Gastrocnemius medialis (tissue), 4 donors: ENCODE data around the gene ANKRD27. TPM values are rescaled to one million over a fixed set of nuclear protein-coding genes. Genes with fewer than 3 reads are reported as not detected.

Experiments
- ATAC-seq, 2 donors: fragments of 150-250 bp; one replicate each; pipeline ENCODE4 v1.9.1; 2016
- DNase-seq, 2 donors: peaks; one replicate each; pipeline ENCODE4 v3.0.0-alpha.2; 2019
- H3K27ac ChIP-seq, 4 donors: fragments of 200-600 bp; sonication (generic); 1 replicate in 1 of 4; 2 replicates in 3 of 4; pipeline ENCODE4 v1.5.1; 2016 to 2018; ENCODE audit warnings: mild to moderate bottlenecking in 2 of 4, moderate library complexity in 1 of 4
- H3K27me3 ChIP-seq, 3 donors: fragments of 200-600 bp; sonication (generic) in 2 of 3; 1 replicate in 1 of 3; 2 replicates in 2 of 3; pipeline versions ENCODE4 v1.5.1 to v1.6.0; 2016 to 2019; ENCODE audit warnings: mild to moderate bottlenecking in 1 of 3, moderate library complexity in 1 of 3
- H3K36me3 ChIP-seq, 2 donors: fragments of 200-600 bp; sonication (generic) in 1 of 2; one replicate each; pipeline ENCODE4 v1.5.1; 2017 to 2018
- H3K4me1 ChIP-seq, 2 donors: fragments of 200-600 bp; sonication (generic) in 1 of 2; one replicate each; pipeline ENCODE4 v1.5.1; 2016 to 2017; ENCODE audit warnings: mild to moderate bottlenecking in 2 of 2
- H3K4me3 ChIP-seq, 4 donors: fragments of 200-600 bp; sonication (generic) in 3 of 4; 1 replicate in 1 of 4; 2 replicates in 3 of 4; pipeline ENCODE4 v1.5.1; 2016 to 2019; ENCODE audit warnings: mild to moderate bottlenecking in 2 of 4
- H3K9me3 ChIP-seq, 3 donors: fragments of 200-600 bp; sonication (generic) in 2 of 3; 1 replicate in 1 of 3; 2 replicates in 2 of 3; pipeline ENCODE4 v1.5.1; 2016 to 2019
- POLR2A ChIP-seq, 2 donors: fragments of 450-650 bp; IDR thresholded peaks; one replicate each; pipeline ENCODE4 v1.6.1; 2017; ENCODE audit warnings: antibody characterized with exemption in 2 of 2, mild to moderate bottlenecking in 2 of 2, moderate library complexity in 2 of 2
- in situ Hi-C, 4 donors: fragments of 200-750 bp; cut with MboI; loops; one replicate each; pipeline versions ENCODE4 v1.15.0 to v1.8.0; 2017; ENCODE audit warnings: low sequenced_read_pairs in 4 of 4
- intact Hi-C: fragments of 100-400 bp; cut with DNase I; formaldehyde crosslinking; loops from one replicate; pipeline ENCODE4 v1.15.1; 2023; ENCODE audit warnings: low total_unique reads
- total RNA-seq, 4 donors: library from RNA; depleted of rRNA; stranded (reverse); fragments of >200 nt; gene quantifications; one replicate each; pipeline versions ENCODE4 v1.1.0 to v1.2.3, GENCODE V29; 2016
- TF ChIP-seq, protein P1 (sequence below), 5 experiments: fragments of 450-650 bp in 3 of 5; fragments of 200-600 bp in 2 of 5; sonication (generic) in 2 of 5; IDR thresholded peaks in 4 of 5; conservative IDR thresholded peaks in 1 of 5; 1 replicate in 4 of 5; 2 replicates in 1 of 5; pipeline ENCODE4 v1.5.1; 2016 to 2019; ENCODE audit warnings: antibody characterized with exemption in 5 of 5, mild to moderate bottlenecking in 3 of 5, moderate library complexity in 3 of 5

Gene ANKRD27
- total RNA-seq, 4 donors from 2014 or later, result 36.4 to 78.3 (median 53.5) TPM

DNA sequence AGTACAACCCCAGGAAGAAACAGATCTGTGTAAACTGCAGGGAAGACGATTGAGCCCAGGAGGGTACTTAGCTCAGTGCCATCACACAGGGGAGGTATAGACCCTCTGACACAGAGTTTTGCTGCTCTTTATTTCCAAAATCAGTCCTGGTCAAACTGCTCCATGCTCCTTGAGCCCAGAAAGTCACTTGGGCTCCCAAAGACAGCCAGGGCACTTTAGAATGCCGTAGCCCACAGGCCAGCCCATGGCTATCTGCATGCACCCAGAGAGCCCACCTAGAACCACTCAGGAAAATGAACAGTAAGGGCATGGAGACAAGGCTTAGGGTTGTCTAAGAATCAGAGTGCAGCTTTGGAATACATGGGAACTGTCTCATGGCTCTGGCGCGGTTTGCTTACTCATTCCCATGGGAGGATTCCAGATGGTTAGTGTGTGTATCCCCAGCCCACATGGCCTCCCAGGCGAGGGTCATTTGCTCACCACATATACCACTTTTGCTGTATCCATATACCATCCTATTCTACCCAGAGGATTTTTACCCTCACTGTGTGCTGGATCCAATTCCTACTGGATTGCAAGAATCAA lies 108.6 kb downstream of the ANKRD27 start:
- DNase-seq (no peak), ATAC-seq (no peak)
- no peak for TF ChIP-seq POLR2A (IDR thresholded peaks at IDR 0.05)
- TF ChIP-seq, protein P1, sequence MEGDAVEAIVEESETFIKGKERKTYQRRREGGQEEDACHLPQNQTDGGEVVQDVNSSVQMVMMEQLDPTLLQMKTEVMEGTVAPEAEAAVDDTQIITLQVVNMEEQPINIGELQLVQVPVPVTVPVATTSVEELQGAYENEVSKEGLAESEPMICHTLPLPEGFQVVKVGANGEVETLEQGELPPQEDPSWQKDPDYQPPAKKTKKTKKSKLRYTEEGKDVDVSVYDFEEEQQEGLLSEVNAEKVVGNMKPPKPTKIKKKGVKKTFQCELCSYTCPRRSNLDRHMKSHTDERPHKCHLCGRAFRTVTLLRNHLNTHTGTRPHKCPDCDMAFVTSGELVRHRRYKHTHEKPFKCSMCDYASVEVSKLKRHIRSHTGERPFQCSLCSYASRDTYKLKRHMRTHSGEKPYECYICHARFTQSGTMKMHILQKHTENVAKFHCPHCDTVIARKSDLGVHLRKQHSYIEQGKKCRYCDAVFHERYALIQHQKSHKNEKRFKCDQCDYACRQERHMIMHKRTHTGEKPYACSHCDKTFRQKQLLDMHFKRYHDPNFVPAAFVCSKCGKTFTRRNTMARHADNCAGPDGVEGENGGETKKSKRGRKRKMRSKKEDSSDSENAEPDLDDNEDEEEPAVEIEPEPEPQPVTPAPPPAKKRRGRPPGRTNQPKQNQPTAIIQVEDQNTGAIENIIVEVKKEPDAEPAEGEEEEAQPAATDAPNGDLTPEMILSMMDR (IDR thresholded peaks at IDR 0.05 in 4 of 5, conservative IDR thresholded peaks at IDR 0.05 in 1 of 5), result no peak
- in situ Hi-C loops, result loop anchor here (10.0 to 25.0 kb wide), 2 partner anchors 232 to 254 kb away; no protein-coding TSS in a partner anchor
- H3K36me3 ChIP-seq, result no peaks in the 10 kb centered on the region
- no peaks in the 10 kb centered on the region for H3K4me1 ChIP-seq
- H3K9me3 ChIP-seq, result no peaks in the 10 kb centered on the region
- no peak overlapping the region for H3K27ac ChIP-seq
- H3K4me3 ChIP-seq, result no peak overlapping the region
- intact Hi-C loops, result no loop called here
- peaks cover 6 to 8% (median 8%) of the 10 kb centered on the region in 3 donors for H3K27me3 ChIP-seq

DNA sequence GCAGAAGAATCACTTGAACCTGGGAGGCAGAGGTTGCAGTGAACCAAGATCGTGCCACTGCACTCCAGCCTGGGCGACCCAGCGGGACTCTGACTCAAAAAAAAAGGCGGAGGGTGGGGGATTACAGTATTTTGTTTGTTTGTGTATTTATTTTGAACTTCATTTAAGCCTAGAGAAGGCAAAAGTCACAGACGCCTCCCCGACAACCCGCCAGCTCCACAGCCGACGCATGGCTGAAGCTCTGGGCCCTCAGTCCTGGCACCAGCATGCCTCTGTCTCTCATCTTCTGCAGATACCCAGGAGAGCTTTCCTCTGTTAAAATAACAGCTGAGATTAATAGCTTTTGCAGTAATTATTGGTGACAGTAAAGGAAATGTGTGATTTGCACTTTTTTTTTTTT lies 111.2 kb downstream of the ANKRD27 start:
- Histone ChIP-seq H3K27ac (no peak overlapping the region), H3K4me3 (no peak overlapping the region), H3K4me1 (no peaks in the 10 kb centered on the region), H3K9me3 (no peaks in the 10 kb centered on the region), H3K27me3 (peaks cover 3 to 6% (median 4%) of the 10 kb centered on the region in 3 donors), H3K36me3 (no peaks in the 10 kb centered on the region)
- DNase-seq, result no peak
- in situ Hi-C loops, result loop anchor here (10.0 to 25.0 kb wide), 2 partner anchors 229 to 251 kb away; no protein-coding TSS in a partner anchor
- TF ChIP-seq, protein P1 (IDR thresholded peaks at IDR 0.05 in 4 of 5, conservative IDR thresholded peaks at IDR 0.05 in 1 of 5), result no peak
- no peak for TF ChIP-seq POLR2A (IDR thresholded peaks at IDR 0.05)
- intact Hi-C loops, result no loop called here
- no peak for ATAC-seq

DNA sequence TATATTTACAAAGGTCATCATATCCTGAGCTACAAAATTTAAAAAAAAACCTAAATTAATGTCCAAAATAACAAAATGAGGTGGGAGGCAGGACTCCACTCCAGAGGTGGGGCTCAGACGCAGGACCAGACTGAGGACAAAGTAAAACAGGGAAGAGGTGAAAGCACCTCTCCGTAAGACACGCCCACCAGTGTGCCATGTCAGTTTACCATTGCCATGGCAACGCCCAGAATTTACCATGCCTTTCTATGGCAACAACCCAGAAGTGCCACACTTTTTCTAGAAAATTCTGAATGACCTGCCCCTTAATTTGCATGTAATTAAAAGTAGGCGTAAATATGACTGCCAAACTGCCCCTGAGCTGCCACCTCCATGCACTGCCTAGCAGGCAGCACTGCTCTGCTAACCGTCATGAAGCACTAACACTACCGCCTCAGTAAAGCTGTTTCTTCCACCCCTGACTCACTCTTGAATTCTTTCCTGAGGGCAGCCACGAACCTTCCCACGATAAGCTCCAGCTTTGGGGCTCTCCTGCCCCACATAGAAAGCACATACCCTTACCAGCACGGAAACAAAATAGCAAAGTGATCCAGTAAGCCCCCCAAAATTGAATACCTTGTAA lies 116.3 kb downstream of the ANKRD27 start:
- H3K4me3 ChIP-seq, result no peak overlapping the region
- H3K4me1 ChIP-seq, result no peaks in the 10 kb centered on the region
- no peak for ATAC-seq
- H3K27ac ChIP-seq, result no peak overlapping the region
- in situ Hi-C loops, result loop anchor here in 3 of 4 donors (25.0 kb wide), 1 partner anchor 246 kb away; no protein-coding TSS in a partner anchor
- no peaks in the 10 kb centered on the region for H3K9me3 ChIP-seq
- intact Hi-C loops, result no loop called here
- TF ChIP-seq, protein P1 (IDR thresholded peaks at IDR 0.05 in 4 of 5, conservative IDR thresholded peaks at IDR 0.05 in 1 of 5), result no peak
- TF ChIP-seq POLR2A (IDR thresholded peaks at IDR 0.05), result no peak
- H3K27me3 ChIP-seq, result no peaks in the 10 kb centered on the region
- no peaks in the 10 kb centered on the region for H3K36me3 ChIP-seq
- DNase-seq, result no peak

DNA sequence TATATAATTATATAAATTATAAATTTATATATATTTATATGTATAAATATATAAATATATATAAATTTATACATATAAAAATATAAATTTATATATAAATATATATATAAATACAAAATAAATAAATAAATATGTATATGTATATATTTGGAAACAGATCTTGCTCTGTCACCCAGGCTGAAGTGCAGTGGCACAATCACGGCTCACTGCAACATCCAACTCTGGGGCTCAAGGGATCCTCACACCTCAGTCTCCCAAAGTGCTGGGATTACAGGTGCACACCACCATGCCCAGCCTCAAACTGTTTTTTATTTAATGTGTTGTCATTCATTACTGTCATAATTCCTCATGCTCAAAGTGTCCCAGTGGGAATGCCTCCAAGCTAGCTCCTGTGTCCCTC lies 119.2 kb downstream of the ANKRD27 start:
- intact Hi-C loops, result no loop called here
- Histone ChIP-seq H3K9me3 (no peaks in the 10 kb centered on the region), H3K36me3 (no peaks in the 10 kb centered on the region), H3K4me1 (no peaks in the 10 kb centered on the region), H3K27me3 (no peaks in the 10 kb centered on the region), H3K4me3 (no peak overlapping the region), H3K27ac (no peak overlapping the region)
- DNase-seq, result no peak
- no peak for ATAC-seq
- in situ Hi-C loops, result loop anchor here in 3 of 4 donors (25.0 kb wide), 1 partner anchor 243 kb away; no protein-coding TSS in a partner anchor
- TF ChIP-seq POLR2A (IDR thresholded peaks at IDR 0.05), result no peak
- TF ChIP-seq, protein P1 (IDR thresholded peaks at IDR 0.05 in 4 of 5, conservative IDR thresholded peaks at IDR 0.05 in 1 of 5), result no peak
